ENCODE results near the gene SLC25A44.
A peak's percentile ranks its signal among the peaks of the same experiment; 100 is the strongest.

SLC25A44 gene, protein sequence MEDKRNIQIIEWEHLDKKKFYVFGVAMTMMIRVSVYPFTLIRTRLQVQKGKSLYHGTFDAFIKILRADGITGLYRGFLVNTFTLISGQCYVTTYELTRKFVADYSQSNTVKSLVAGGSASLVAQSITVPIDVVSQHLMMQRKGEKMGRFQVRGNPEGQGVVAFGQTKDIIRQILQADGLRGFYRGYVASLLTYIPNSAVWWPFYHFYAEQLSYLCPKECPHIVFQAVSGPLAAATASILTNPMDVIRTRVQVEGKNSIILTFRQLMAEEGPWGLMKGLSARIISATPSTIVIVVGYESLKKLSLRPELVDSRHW

DNA sequence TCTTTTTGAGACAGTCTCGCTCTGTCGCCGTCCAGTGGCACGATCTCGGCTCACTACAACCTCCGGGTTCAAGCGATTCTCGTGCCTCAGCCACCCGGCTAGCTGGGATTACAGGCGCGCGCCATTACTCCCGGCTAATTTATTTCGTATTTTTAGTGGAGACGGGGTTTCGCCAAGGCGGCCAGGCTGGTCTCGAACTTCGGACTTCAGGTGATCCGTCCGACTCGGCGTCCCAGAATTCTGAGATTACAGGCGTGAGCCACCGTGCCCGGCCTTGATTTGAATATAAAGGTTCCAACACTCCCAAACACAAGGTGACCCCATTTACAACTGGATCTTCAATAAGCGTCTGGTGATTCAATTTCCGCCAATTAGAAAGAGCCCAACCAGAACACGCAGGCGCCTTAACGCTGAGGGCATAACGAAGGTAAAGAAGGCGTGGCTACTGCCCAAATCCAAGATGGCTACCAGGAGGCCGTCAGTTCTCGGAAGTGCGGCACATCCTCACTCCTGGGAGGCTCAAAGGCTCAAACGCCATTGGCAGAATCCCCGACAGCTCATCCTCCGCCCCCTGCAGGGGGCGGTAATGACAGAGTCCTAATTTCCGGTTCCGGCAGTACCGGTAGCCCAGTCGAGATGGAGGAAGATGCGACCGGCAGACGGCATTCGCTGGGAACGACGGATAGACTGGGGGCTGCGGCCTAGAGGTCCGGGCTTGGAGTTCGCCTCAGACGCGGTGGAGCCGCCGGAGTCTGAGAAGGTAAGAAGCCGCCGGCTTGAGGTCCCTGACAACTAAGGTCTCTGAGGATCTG, at the start of gene SLC25A44:
Gene SLC25A44, plus strand, starts transcription at position 617 of the 812 bp plus-strand sequence. CDS start 5,744 bp downstream, outside the sequence.
- peak; percentile 96 for DNase-seq

DNA sequence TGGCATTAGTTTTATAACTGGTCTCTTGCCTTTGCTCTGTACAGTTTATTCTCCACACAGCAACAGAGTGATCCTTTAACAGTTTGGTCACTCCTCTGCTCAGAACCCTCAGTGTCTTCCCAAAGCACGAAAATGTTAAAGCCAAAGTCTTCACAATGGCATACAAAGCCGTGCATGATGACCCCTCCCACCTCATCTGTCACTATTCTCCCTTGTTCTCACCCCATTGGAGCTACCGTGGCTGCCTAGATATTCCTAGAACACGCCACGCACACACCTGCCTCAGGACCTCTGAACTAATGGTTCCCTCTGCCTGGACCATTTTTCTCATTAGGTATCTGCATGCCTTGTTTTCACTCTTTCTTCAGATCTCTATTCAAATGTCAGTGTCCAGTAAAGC, 49.2 kb upstream of the SLC25A44 start:
- DNase-seq = no peak

DNA sequence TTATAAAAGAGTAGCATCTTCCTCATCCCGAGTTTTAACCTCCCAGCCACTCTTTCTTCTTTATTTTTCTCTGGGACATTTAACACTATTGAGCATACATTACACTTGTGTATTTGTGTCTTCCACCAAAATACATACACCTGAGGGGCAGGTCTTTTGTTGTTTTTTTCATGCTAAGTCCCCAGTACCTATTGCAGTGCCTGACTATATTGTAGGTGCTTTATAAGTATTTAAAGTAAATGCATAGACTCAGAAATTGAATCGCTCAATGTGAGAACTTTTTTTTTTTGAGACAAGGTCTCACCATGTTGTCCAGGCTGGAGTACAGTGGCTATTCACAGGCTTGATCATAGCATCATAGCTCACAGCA, 48.3 kb upstream of the SLC25A44 start:
- no peak for DNase-seq

DNA sequence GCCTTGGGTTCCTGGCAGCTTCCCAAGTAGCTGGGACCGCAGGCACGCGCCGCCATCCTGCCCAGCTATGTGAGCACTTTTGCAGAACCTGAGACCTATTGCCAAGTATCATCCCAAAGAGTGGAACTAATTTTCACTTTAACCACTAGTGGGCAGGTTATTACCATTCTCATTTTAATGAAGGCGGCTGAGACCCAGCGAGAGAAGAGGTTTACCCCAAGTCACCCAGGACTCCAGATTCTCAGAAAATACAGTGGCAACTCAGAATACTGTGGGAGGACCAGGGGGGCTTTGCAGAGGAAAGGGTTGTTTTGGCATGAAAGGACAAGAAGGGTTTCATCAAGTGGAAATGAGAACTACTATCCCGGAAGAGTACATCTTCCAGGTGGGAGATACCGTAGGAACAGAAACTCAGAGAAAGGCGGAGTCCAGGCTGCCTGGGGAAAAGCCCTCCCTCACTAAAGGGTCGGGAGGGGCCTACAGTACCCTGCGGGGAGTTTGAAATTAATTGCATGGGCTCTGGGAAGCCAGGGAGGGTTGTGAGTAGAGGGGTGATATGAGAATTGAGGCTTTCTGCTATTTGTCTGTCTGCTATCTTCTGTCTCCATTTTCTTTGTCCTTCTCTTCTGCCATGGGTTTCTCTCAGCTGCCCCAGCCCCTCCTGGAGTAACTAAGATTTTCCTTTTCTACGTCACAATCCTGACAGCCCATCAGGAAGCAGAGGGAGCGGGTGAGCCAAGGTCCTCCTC, 47.7 kb upstream of the SLC25A44 start:
- no peak for DNase-seq

DNA sequence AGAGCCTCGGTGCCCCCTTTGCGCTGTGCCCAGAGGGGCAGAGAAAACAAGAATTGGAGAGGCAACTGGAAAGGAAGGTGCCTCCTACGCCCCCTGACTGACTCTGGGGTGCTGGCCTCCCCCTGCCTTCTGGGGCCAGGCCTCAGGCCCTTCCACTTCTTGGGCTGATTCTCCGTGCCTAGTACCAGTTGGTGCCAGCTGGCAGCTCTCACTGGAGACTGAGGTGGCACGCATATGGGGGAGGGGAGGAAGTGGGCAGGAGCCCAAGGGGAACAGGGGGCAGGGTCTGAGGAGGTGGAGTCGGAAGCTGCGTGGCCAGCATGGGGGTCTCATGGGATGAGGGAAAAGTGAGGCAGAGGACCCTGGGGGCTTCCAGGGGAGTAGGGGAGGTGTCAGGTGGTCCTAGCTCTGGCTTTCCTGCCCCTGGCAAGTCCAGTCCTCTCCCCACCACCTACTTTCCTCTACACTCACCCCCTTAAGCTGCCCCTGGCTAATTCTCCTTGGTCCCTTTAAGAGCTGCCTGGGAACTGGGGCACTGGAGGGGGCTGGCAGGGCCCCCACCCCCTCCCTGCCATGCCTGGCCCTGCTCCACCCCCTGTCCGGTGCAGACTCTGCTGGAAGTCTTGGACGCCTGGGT, 47.0 kb upstream of the SLC25A44 start:
- no peak for DNase-seq

DNA sequence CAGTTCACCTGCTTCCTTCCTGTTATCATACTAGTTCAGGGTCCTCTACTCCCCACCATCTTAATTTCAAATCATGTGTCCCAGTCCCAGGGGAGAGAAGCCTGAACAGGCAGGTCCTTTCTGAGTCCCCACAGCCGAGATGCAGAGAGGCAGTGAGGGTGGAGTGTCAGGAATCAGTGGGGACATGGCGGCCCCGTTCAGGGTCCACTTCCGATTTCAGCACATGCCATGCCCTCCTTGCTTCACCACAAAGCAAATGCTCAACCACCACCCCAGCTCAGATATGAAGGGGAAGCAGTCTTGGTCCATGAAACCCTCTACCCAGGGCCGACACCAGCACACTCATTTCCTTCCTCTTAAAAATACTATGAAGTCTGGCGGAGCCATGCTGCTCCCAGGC, 45.7 kb upstream of the SLC25A44 start:
- DNase-seq = no peak

DNA sequence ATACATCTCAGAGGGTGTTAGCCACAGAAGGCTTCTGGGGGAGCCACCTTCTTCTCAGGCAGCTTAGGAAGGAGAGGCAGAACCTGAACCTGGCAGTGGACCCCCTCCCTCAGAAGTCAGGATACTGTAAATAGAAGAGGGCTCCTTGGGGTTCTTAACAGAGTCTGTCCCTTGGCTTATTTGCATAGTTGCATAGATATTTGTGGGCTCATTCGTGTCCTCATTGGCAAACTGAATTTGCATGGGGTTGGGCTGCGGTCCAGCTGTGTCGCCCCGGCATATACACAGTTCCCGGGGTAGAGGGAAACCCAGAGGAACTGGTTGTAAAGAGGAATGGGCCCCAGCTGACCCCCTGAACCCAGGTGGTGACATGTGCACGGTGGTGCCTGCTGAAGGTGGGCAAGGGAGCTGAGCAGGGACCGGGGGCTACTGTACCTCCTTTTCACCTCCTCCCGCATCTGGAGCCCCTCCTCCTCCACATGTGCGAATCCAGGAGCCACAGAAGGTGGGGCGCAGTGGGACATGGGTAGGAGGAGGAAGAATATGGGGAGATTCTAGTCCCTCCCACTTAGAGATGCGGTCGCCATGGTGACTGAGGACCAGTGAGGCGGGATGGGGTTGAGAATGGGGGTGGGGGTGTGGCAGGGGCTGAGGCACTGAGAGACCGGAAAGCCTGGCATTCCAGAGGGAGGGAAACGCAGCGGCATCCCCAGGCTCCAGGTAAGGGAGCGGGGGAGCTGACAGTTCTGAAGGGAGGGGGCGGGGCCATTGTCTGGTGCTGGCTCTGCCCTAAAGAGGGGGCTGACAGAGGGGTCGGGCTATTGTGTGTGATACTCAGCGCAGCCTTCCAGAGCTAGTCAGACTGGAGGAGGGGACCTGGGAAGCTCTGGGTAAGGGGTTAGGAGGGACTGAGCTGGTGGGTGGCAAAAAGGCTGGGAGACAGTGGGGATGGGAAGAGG, 44.3 kb upstream of the SLC25A44 start:
- no peak for DNase-seq

DNA sequence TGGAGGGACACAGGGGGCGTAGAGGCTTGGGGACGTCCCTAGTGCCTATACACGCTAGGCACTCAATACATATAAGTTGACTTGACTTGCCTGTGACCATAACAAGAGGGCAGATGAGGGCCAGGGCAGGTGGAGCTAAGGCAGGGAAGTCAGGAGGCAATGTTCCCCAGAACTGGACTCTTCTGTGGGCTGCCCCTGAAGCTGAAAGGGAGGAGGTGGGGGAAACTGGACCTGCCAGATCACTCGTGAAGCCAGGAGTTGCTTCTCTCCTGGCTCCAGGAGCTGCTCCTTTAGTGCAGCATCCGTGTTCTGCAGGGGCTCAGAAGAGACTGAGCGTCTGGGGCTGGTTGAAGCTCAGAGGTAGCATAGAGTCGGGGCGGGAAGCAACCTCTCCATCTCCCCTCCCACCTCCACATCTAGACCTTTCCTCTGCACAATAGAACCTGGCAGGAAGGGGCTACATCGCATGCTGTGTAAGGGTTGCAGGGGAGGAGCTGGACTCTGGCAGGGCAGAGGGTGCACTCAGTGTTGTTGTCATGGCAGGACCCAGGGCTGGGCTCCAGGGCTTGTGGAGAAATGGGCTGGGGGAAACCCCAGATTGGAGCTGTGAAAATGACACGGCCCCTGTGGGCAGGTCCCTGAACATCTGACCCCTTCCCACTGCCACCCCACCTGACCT, 43.4 kb upstream of the SLC25A44 start:
- DNase-seq = no peak

DNA sequence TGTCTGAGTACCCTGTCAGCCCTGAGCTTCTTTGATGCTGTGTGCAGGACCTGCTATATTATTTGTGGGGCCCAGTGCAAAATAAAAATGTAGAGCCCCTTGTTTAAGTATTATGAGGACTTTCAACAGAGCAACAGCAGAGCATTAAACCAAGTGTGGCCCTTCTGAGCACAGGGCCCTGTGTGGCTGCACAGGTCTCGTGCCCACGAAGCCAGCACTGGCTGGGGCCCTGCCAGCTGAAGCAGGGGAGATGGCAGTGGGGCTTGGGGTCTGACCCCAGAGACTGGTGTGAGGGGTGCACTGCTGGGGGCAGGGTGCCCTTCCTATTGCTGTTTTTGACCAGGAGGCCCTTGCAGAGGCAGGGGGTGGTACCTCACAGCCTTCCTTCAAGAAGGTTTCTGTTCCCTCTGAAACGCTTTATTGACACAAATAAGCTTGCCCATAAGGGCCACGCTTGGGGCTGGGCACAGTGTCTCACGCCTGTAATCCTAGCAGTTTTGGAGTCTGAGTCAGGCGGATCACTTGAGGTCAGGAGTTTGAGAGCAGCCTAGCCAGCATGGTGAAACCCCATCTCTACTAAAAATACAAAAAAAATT, 42.7 kb upstream of the SLC25A44 start:
- DNase-seq = no peak

DNA sequence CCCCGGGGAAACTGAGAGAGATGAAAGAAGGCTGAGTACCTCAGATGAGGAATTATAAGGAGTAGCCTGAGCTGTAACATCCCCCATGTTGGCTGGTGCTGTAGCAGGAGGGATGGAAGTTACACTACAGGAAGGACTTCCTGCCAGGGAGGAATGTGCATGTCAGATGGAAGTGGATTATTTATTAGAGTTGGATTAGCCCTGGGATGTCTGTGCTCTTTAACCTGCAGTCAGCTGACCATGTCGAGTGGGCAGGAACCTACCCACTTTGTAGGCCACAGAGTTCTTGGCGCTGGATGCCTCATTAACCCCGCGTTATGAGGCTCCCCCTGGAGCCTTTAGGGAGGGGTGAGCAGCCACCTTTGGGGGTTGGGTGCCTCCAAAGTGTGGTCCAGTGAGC, 41.3 kb upstream of the SLC25A44 start:
- DNase-seq = no peak

DNA sequence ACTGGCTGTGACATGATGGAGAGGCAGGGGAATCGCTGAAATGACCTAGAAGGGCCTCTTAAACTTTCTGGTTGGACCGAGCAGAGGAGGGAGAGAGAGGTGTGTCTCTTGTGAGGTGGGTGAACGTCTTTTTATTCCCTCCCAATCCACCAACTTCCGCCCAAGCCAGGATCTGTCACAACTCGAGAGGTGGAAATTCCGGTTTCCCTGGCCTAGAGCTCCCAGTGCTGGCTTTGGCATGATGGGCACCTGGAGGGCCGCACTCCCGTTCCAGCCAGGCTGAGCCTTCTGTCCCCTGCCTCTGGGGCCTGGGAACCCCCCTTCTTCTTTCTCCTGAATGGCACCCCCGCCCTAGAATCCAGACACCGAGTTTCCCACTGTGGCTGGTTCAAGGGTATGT, 40.5 kb upstream of the SLC25A44 start, which contains the start of gene SEMA4A:
Gene SEMA4A, plus strand, starts transcription at position 224 of the 400 bp plus-strand sequence. CDS start 994 bp downstream, outside the sequence.
- DNase-seq = no peak

DNA sequence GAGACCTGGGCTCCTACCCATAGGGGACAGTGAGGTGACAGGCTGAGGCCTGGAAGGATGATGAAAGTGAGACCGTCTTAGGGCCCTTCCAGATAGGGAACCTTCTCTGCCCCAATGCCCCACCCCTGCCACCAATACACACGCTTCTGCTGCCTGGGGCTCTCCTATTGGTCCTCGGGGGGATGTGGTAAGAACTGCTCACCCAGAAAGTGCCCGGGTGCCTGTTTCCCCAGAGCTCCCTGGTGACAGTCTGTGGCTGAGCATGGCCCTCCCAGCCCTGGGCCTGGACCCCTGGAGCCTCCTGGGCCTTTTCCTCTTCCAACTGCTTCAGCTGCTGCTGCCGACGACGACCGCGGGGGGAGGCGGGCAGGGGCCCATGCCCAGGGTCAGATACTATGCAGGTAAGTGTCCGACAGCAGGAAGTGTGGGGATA, 39.6 kb upstream of the SLC25A44 start:
- no peak for DNase-seq

DNA sequence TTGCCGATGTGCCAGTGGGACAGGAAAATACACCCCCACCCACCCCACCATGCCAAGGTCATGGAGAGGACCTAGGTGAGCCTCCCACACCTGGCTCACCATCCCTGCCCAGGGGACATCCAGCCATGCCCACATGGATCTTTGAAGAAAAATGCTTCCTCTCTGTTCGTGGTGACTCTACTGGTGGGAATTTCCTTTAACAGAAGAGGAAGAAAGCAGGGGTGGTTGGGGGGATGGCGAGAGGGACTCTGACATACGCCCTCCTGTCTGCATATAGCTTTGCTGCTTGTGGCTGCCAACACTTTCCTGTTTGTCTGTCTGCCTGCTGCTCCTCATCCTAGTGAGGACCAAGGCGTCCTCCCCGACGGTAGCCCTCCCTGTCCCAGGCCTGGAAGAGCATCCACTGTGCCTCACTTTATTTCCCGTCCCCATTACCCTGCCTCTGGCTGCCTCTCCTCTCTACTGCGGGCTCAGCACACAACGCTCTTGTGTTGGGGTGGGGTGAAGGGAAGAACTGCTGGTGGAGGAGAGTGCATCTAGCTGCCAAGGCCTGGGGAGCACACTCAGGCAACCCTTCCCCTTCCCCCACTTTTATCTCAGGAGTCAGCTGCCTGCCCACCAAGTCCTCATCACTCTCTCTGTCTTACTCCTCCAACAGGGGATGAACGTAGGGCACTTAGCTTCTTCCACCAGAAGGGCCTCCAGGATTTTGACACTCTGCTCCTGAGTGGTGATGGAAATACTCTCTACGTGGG, 38.0 kb upstream of the SLC25A44 start:
- DNase-seq = no peak

DNA sequence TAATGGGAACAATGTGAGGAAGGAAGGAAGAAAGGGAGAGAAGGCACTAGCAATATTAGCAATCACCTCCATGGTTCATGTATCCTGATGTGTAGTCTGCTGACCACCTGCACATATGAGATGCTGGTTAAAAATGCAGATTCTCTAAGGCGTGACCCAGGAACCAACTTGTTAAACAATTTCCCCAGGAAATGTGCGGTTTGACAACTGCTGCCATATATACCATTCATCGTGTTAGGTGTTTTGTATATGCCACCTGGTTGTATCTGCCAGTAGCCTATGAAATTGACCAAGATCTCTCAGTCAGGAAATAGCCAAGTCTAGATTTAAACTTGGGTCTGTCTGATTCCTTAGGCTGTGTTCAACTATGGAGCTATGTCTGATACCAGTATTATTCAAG, 36.4 kb upstream of the SLC25A44 start:
- DNase-seq = no peak

DNA sequence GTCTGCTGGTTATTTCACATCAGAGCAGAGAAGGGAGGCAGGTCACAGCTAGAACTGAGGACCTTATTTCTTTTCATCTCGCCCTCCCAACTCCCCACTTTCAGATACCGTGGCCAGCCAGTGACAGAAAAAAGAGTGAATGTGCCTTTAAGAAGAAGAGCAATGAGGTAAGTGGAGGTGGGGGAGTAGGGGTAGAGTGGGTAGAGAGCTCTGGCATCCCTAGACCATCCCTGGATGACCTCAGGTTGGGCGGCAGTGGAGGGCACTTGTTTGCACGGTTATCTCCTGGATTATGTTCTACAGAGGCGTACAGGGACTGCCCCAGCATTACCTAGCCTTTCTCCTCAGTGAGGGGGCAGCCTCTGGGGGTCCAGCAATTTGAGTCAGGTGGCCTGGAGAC, 35.9 kb upstream of the SLC25A44 start:
- no peak for DNase-seq

DNA sequence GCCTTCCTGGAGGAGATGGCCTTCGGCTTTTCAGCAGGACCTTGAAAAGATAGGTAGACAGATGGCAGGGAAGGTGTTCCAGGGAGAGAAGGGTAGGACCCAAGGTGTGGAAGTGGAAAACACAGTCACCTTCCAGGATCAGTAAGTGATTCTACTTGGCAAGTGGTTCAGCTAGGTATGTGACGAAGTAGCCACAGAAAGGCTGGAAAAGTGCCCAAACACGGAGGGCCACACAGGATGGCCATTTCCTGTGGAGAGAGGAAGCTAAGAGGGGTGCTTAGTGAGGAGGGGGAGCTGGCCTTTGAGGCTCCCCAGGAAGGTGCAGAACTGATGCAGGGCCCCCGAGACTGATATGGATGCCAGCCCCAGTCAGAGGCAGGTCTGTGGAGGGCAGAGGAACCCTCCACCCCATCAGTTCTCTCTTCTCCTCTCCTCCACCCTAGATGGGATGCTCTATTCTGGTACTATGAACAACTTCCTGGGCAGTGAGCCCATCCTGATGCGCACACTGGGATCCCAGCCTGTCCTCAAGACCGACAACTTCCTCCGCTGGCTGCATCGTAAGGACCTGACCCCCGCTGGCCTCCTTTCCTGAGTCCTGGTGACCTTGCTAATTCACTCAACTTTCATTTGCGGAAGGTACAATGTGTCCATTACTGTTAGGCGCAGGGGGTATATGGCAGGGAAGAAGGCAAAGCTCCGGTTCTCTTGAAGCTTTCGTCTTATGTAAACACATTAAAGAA, 33.7 kb upstream of the SLC25A44 start:
- DNase-seq = no peak

DNA sequence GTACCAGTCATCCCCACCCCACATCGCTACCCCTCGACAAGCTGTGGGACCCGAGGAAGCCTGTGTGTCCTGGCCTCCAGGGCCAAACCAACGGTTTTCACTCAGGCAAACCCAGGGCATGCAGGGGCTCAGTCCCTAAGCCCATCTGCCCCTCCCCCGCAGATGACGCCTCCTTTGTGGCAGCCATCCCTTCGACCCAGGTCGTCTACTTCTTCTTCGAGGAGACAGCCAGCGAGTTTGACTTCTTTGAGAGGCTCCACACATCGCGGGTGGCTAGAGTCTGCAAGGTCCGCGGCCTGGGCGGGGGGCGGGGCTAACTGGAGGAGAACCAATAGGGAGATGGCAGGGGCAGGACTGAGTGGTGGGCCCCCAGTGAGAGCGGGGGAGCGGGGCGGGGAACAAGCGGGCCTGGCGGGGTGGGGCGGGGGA, 33.1 kb upstream of the SLC25A44 start:
- DNase-seq = peak; percentile 61

DNA sequence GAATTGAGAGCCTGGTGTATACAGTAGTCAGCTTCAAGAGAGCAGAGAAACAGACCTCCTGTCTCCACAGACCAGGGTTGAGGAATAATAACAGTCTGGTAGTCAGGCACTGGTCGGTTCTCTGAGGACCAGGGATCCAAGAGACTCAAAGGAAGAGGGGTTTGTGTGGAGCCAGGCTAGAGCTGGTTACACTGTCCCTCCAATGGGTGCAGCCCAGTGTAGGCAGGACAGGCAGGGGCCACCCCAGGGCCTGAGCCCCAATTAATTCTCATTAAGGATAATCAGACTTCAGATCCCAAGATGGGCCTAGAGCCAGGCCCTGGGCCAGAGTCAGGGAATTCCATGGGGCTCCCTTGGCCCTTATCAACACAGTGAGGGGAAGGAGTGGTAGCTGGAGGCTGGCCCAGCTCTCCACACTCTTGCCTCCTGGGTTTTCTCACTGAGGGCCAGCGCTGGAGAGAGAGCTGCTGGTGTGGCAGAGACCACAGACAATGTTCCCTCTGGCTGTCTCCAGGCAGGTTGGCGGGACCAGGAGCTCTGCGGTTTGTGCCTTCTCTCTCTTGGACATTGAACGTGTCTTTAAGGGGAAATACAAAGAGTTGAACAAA, 31.4 kb upstream of the SLC25A44 start:
- DNase-seq = no peak

DNA sequence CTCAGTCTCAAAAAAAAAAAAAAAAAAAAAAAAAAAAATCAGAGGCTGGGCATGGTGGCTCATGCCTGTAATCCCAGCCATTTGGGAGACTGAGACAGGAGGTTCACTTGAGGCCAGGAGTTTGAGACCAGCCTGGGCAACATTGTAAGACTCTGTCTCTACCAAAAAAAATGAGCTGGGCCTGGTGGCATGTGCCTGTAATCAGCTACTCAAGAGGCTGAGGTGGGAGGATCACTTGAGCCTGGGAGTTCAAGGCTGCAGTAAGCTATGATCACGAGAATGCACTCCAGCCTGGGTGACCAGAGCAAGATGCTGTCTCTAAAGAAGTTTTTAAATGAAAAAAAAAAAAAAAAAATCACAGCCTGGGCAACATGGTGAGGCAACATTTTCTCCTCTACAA, 30.2 kb upstream of the SLC25A44 start:
- no peak for DNase-seq

Data from activated CD4-positive, alpha-beta T cell treated with anti-CD3 and anti-CD28 coated beads, Interleukin-2, amount 50 U/mL, for 1 hour (primary cell).